ENCODE data around the gene TAF8. TPM values are rescaled to one million over a fixed set of nuclear protein-coding genes. Genes with fewer than 3 reads are reported as not detected.

Gene TAF8
- total RNA-seq, 1 donor from 2014 or later: 35.6 TPM

GRCh38 chr6:42073287-42073686, 23.0 kb downstream of the TAF8 start:
- peaks cover 0 to 67% of the 10 kb centered on the region in 2 donors for H3K36me3 ChIP-seq
- TF ChIP-seq POLR2A (IDR thresholded peaks at IDR 0.05) (no peak), POLR2AphosphoS5 (IDR thresholded peaks at IDR 0.05; ENCODE audit: insufficient read depth in 1 of 2, low read depth in 1 of 2) (no peak), CTCF (IDR thresholded peaks at IDR 0.05) (no peak)
- H3K27me3 ChIP-seq: no peaks in the 10 kb centered on the region
- no peaks in the 10 kb centered on the region for H3K4me1 ChIP-seq
- intact Hi-C loops (cut with DNase I): no loop called here
- no peak overlapping the region for H3K4me3 ChIP-seq
- no peak for DNase-seq (ENCODE audit: extremely low spot score in 2 of 2)
- no peak overlapping the region for H3K27ac ChIP-seq
- H3K9me3 ChIP-seq: no peaks in the 10 kb centered on the region

- Histone ChIP-seq H3K4me1 (no peaks in the 10 kb centered on the region), H3K4me3 (no peak overlapping the region), H3K27ac (no peak overlapping the region), H3K27me3 (no peaks in the 10 kb centered on the region), H3K9me3 (no peaks in the 10 kb centered on the region), H3K36me3 (peaks cover 0 to 55% of the 10 kb centered on the region in 2 donors)
- TF ChIP-seq POLR2A (IDR thresholded peaks at IDR 0.05): no peak
- peak in 1 of 2 donors; percentile 67 for TF ChIP-seq POLR2AphosphoS5 (IDR thresholded peaks at IDR 0.05; ENCODE audit: insufficient read depth in 1 of 2, low read depth in 1 of 2)
- TF ChIP-seq CTCF (IDR thresholded peaks at IDR 0.05): peak; percentile 49 to 68 (median 66)
- no peak for DNase-seq (ENCODE audit: extremely low spot score in 2 of 2)
- intact Hi-C loops (cut with DNase I): loop anchor here (5.0 kb wide), 1 partner anchor 92 kb away; no protein-coding TSS in a partner anchor
Observed at GRCh38 chr6:42075159-42075838, 25.0 kb downstream of the TAF8 start.

- TF ChIP-seq CTCF (IDR thresholded peaks at IDR 0.05): no peak
- TF ChIP-seq POLR2A (IDR thresholded peaks at IDR 0.05): no peak
- TF ChIP-seq POLR2AphosphoS5 (IDR thresholded peaks at IDR 0.05; ENCODE audit: insufficient read depth in 1 of 2, low read depth in 1 of 2): no peak
- Histone ChIP-seq H3K9me3 (no peaks in the 10 kb centered on the region), H3K27ac (no peak overlapping the region), H3K27me3 (no peaks in the 10 kb centered on the region), H3K4me1 (no peaks in the 10 kb centered on the region), H3K4me3 (no peak overlapping the region), H3K36me3 (peaks cover 0 to 37% of the 10 kb centered on the region in 2 donors)
- no peak for DNase-seq (ENCODE audit: extremely low spot score in 2 of 2)
- intact Hi-C loops (cut with DNase I): loop anchor here (5.0 kb wide), 1 partner anchor 89 kb away; no protein-coding TSS in a partner anchor
Observed at GRCh38 chr6:42078386-42078785, 28.1 kb downstream of the TAF8 start.

GRCh38 chr6:42079941-42080464, 29.7 kb downstream of the TAF8 start:
- H3K4me3 ChIP-seq: no peak overlapping the region
- H3K27ac ChIP-seq: no peak overlapping the region
- no peaks in the 10 kb centered on the region for H3K4me1 ChIP-seq
- H3K27me3 ChIP-seq: no peaks in the 10 kb centered on the region
- no peaks in the 10 kb centered on the region for H3K9me3 ChIP-seq
- no peak for DNase-seq (ENCODE audit: extremely low spot score in 2 of 2)
- TF ChIP-seq CTCF (IDR thresholded peaks at IDR 0.05): no peak
- no peak for TF ChIP-seq POLR2AphosphoS5 (IDR thresholded peaks at IDR 0.05; ENCODE audit: insufficient read depth in 1 of 2, low read depth in 1 of 2)
- TF ChIP-seq POLR2A (IDR thresholded peaks at IDR 0.05): no peak
- intact Hi-C loops (cut with DNase I): loop anchor here (5.0 kb wide), 1 partner anchor 87 kb away; no protein-coding TSS in a partner anchor
- peaks cover 0 to 26% of the 10 kb centered on the region in 2 donors for H3K36me3 ChIP-seq

GRCh38 chr6:42083530-42083929, 33.2 kb downstream of the TAF8 start:
- peaks cover 0 to 9% of the 10 kb centered on the region in 2 donors for H3K36me3 ChIP-seq
- intact Hi-C loops (cut with DNase I): no loop called here

More at GRCh38 chr6:42083530-42083929, 33.2 kb downstream of the TAF8 start:
- no peak for TF ChIP-seq POLR2AphosphoS5 (IDR thresholded peaks at IDR 0.05; ENCODE audit: insufficient read depth in 1 of 2, low read depth in 1 of 2)
- TF ChIP-seq CTCF (IDR thresholded peaks at IDR 0.05): no peak
- no peak for TF ChIP-seq POLR2A (IDR thresholded peaks at IDR 0.05)
- DNase-seq (ENCODE audit: extremely low spot score in 2 of 2): no peak
- no peaks in the 10 kb centered on the region for H3K9me3 ChIP-seq
- H3K27ac ChIP-seq: no peak overlapping the region
- H3K4me3 ChIP-seq: no peak overlapping the region
- H3K27me3 ChIP-seq: no peaks in the 10 kb centered on the region
- no peaks in the 10 kb centered on the region for H3K4me1 ChIP-seq
